Breast epithelium (tissue), 4 donors: ENCODE data around the gene KBTBD7. TPM values are rescaled to one million over a fixed set of nuclear protein-coding genes. Genes with fewer than 3 reads are reported as not detected.

Source experiments
- DNase-seq, 2 donors: peaks; one replicate each; pipeline ENCODE4 v3.0.0-alpha.2; 2019; ENCODE audit warnings: low spot score in 2 of 2
- H3K27ac ChIP-seq, 2 donors: fragments of 200-600 bp; sonication (generic) in 1 of 2; one replicate each; pipeline ENCODE4 v1.5.1; 2016 to 2019; ENCODE audit warnings: mild to moderate bottlenecking in 1 of 2
- H3K27me3 ChIP-seq, 2 donors: fragments of 200-600 bp; sonication (generic) in 1 of 2; one replicate each; pipeline versions ENCODE4 v1.5.1 to v1.6.0; 2017 to 2019; ENCODE audit warnings: control low read depth in 1 of 2, mild to moderate bottlenecking in 1 of 2
- H3K36me3 ChIP-seq: fragments of 200-600 bp; one replicate; pipeline ENCODE4 v1.5.1; 2019
- H3K4me1 ChIP-seq, 2 donors: fragments of 200-600 bp; sonication (generic); one replicate each; pipeline ENCODE4 v1.5.1; 2016 to 2019; ENCODE audit warnings: control low read depth in 1 of 2
- H3K4me3 ChIP-seq, 3 donors: fragments of 200-600 bp; sonication (generic); 1 replicate in 2 of 3; 2 replicates in 1 of 3; pipeline ENCODE4 v1.5.1; 2016 to 2019; ENCODE audit warnings: mild to moderate bottlenecking in 3 of 3, moderate library complexity in 2 of 3
- H3K9me3 ChIP-seq, 2 donors: fragments of 200-600 bp; sonication (generic) in 1 of 2; one replicate each; pipeline ENCODE4 v1.5.1; 2016 to 2019; ENCODE audit warnings: control low read depth in 1 of 2
- CTCF ChIP-seq, 3 donors: fragments of 450-650 bp; IDR thresholded peaks; one replicate each; pipeline ENCODE4 v1.5.1; 2016 to 2017; ENCODE audit warnings: antibody characterized with exemption in 3 of 3, mild to moderate bottlenecking in 3 of 3, moderate library complexity in 3 of 3
- POLR2A ChIP-seq: fragments of 450-650 bp; IDR thresholded peaks from one replicate; pipeline ENCODE4 v1.6.1; 2016; ENCODE audit warnings: antibody characterized with exemption, mild to moderate bottlenecking, moderate library complexity
- POLR2AphosphoS5 ChIP-seq, 3 donors: sonication (generic); formaldehyde crosslinking; IDR thresholded peaks; one replicate each; pipeline ENCODE4 v1.6.1; 2017; ENCODE audit warnings: antibody characterized with exemption in 3 of 3
- intact Hi-C: fragments of 100-400 bp; cut with DNase I; formaldehyde crosslinking; loops from one replicate; pipeline ENCODE4 v1.15.1; 2023; ENCODE audit warnings: low total_unique reads
- total RNA-seq, 3 donors: library from RNA; depleted of rRNA; stranded (reverse); fragments of >200 nt; gene quantifications; one replicate each; pipeline ENCODE4 v1.1.0, GENCODE V29; 2016

KBTBD7 gene
- total RNA-seq, 3 donors from 2014 or later, result 5.4 to 15.5 (median 7.9) TPM

DNA sequence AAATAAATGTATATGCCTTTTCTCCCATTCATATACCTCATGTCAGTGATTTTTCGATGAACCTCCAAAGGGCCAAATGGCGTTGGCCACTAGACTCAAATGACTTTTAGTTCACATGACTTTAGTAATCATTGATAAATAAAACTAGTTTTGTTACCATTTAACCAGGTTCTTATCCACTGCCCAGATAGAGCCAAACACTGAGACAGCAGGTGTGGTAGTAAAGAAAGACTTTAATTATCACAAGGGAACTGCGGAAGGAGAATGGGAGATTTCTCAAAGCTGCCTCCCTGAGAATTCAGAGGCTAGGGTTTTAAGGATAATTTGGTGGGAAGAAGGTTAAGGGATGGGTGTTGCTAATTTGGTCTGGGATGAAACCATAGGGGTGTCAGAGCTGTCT is 42.4 kb downstream of the KBTBD7 start:
- H3K9me3 ChIP-seq, result peaks cover 29 to 50% of the 10 kb centered on the region in 2 donors
- no peak for TF ChIP-seq POLR2A
- TF ChIP-seq POLR2AphosphoS5 (IDR thresholded peaks at IDR 0.05), result no peak
- no peak for TF ChIP-seq CTCF (IDR thresholded peaks at IDR 0.05)
- no peak overlapping the region for H3K27ac ChIP-seq
- H3K27me3 ChIP-seq, result no peaks in the 10 kb centered on the region
- no peak for DNase-seq
- H3K36me3 ChIP-seq, result no peaks in the 10 kb centered on the region
- no peaks in the 10 kb centered on the region for H3K4me1 ChIP-seq
- no peak overlapping the region for H3K4me3 ChIP-seq
- intact Hi-C loops, result no loop called here

- peaks cover 29 to 50% of the 10 kb centered on the region in 2 donors for H3K9me3 ChIP-seq
Observed at GRCh38 chr13:41150058-41150457, 44.3 kb downstream of the KBTBD7 start.

GRCh38 chr13:41148419-41149283 is 45.7 kb downstream of the KBTBD7 start:
- no peaks in the 10 kb centered on the region for H3K36me3 ChIP-seq
- no peak overlapping the region for H3K27ac ChIP-seq
- no peak overlapping the region for H3K4me3 ChIP-seq
- peaks cover 29 to 50% of the 10 kb centered on the region in 2 donors for H3K9me3 ChIP-seq
- no peak for DNase-seq
- H3K27me3 ChIP-seq, result no peaks in the 10 kb centered on the region
- H3K4me1 ChIP-seq, result no peaks in the 10 kb centered on the region
- no peak for TF ChIP-seq POLR2A
- TF ChIP-seq CTCF (IDR thresholded peaks at IDR 0.05), result no peak
- TF ChIP-seq POLR2AphosphoS5 (IDR thresholded peaks at IDR 0.05), result no peak
- intact Hi-C loops, result no loop called here

More at GRCh38 chr13:41150058-41150457, 44.3 kb downstream of the KBTBD7 start:
- Histone ChIP-seq H3K36me3 (no peaks in the 10 kb centered on the region), H3K4me1 (no peaks in the 10 kb centered on the region), H3K4me3 (no peak overlapping the region), H3K27ac (no peak overlapping the region), H3K27me3 (no peaks in the 10 kb centered on the region)
- TF ChIP-seq POLR2A (no peak), POLR2AphosphoS5 (IDR thresholded peaks at IDR 0.05) (no peak), CTCF (IDR thresholded peaks at IDR 0.05) (no peak)
- no peak for DNase-seq
- intact Hi-C loops, result no loop called here

DNA sequence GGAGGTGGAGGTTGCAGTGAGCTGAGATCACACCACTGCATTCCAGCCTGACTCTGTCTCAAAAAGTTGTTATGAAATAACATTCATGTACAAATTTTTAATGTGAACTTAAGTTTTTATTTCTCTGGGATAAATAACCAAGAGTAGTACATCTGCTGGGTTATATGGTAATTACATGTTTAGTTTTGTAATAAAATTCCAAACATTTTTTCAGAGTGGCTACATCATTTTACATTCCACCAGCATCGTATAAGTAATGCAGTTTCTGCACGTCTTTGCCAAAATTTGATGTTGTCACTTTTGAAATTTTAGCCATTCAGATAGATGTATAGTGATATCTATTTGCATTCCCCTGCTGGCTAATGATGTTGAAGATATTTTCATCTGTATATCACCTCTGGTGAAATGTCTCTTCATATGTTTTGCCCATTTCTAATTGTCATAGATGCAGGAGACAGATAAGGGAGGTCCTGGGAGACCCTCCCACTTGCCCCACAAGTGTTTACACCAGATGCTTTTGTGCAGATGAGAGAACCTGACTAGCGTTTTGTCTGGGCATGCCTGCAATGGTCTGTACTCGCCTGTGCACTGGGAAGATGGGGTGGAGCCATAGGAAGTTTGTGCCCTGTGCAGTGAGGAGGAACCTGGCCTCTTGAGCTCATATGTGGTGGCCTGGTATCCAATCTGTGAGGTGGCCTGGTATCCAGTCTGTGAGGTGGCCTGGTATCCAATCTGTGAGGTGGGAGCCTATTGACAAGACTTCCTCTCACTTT is 49.0 kb downstream of the KBTBD7 start:
- Histone ChIP-seq H3K4me3 (no peak overlapping the region), H3K4me1 (no peaks in the 10 kb centered on the region), H3K27me3 (no peaks in the 10 kb centered on the region), H3K27ac (no peak overlapping the region), H3K9me3 (peaks cover 22 to 31% of the 10 kb centered on the region in 2 donors), H3K36me3 (no peaks in the 10 kb centered on the region)
- TF ChIP-seq POLR2A, result no peak
- no peak for TF ChIP-seq CTCF (IDR thresholded peaks at IDR 0.05)
- TF ChIP-seq POLR2AphosphoS5 (IDR thresholded peaks at IDR 0.05), result no peak
- DNase-seq, result no peak
- intact Hi-C loops, result no loop called here

DNA sequence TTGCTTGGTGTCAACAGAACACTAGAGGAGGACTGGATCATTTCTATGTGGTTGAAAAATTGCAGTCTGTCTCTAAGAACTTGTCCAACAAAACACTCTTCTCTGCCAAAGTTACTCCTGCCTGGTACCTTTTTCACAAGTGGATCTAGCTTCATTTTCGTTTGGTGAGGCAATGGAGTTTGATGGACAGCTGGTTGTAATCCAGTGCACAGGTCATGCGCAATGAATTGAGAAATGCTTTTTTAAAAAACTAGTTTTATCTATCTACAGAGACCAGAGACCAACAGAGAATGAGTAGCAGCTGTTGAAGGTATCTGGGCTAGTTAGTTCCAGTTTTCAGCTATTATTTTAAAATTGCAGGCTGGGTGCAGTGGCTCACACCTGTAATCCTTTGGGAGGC is 49.8 kb downstream of the KBTBD7 start:
- no peaks in the 10 kb centered on the region for H3K4me1 ChIP-seq
- no peak for DNase-seq
- peaks cover 18 to 23% of the 10 kb centered on the region in 2 donors for H3K9me3 ChIP-seq
- intact Hi-C loops, result no loop called here
- no peaks in the 10 kb centered on the region for H3K36me3 ChIP-seq
- TF ChIP-seq CTCF (IDR thresholded peaks at IDR 0.05) (no peak), POLR2A (no peak), POLR2AphosphoS5 (IDR thresholded peaks at IDR 0.05) (no peak)
- no peak overlapping the region for H3K4me3 ChIP-seq
- no peaks in the 10 kb centered on the region for H3K27me3 ChIP-seq
- H3K27ac ChIP-seq, result no peak overlapping the region
